GM19397 (cell line): ENCODE results near the gene SLC25A21.

Experiments used
- ATAC-seq: cut with Tn5 transposase; IDR thresholded peaks from one replicate; pipeline ENCODE4 v1.9.1; 2021; ENCODE audit warnings: mild to moderate bottlenecking, moderate library complexity; ENCODE audit not compliant: unreplicated experiment

Gene SLC25A21

GRCh38 chr14:37144729-37145363, 27.6 kb downstream of the SLC25A21 start:
- ATAC-seq, result no peak

GRCh38 chr14:37143475-37143874, 28.9 kb downstream of the SLC25A21 start:
- ATAC-seq, result no peak

GRCh38 chr14:37142835-37143401, 29.5 kb downstream of the SLC25A21 start:
- no peak for ATAC-seq

- no peak for ATAC-seq
These were observed 32.2 kb downstream of the SLC25A21 start for GRCh38 chr14:37140176-37140575.

DNA sequence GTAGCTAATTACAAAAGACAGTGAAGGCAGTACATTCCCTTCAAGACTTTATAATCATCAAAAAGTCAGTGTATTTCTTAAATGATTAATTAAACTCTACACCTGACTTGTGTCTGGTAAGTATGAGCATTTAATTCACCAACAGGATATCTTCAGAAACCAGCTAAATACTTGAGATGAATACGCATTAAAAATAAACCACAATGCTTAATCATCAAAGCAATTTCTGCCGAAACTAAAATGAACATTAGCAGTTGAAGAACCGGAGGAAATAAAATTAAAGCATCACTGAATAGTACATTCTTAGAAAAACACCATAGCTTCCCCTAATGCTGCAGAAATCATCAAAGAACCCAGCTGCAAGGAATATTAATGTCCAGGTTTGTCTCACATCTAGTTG, 32.7 kb downstream of the SLC25A21 start:
- ATAC-seq, result no peak

GRCh38 chr14:37138898-37139297, 33.5 kb downstream of the SLC25A21 start:
- ATAC-seq, result no peak

GRCh38 chr14:37133284-37133913, 39.0 kb downstream of the SLC25A21 start:
- ATAC-seq, result no peak

DNA sequence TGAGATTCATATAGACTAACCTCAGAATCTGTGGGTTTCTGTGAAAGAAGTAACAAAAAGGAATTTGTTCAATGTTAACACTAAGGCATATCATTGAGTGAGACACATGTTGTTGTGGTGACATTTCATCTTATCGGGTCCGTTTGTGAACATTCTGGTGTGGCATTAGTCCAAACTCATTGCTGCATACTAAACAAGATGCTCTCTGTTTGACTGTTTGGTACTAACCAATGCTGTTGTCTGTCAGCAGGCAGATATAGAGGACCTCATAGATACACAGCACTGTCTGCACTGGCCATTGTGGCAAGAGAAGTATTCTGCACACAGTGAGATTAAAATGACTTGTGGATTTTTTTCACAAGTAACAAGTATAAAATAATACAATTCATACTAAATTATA, 41.2 kb downstream of the SLC25A21 start:
- no peak for ATAC-seq

DNA sequence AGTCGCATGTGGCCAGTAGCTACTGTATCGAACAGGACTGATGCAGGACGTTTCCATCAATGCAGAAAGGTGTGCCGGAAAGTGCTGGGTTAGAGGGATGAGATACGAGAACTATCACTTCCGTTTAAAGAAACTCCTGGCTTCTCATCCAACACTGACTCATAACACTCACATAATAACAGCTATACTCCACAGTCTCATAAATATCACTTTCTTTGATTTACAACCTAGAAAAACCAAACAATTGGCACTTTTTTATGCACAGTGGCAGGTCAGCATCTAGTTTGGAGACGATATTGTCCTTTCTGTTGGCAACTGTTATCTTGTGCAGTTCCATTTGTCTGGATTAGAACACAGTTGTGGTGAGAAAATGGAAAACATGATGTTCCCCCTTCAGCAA, 43.4 kb downstream of the SLC25A21 start:
- no peak for ATAC-seq

DNA sequence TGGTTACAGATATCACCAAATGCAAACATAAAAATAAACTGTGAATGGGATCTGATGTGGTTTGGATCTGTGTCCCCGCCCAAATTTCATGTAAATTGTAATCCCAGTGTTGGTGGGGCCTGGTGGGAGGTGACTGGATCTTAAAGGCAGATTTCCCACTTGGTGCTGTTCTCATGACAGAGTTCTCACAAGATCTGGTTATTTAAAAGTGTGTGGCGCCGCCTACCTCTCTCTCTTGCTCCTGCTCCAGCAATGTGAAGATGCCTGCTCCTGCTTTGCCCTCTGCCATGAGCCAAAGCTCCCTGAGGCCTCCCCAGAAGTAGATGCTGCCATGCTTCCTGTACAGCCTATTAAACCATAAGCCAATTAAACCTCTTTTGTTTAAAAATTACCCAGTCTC, 47.8 kb downstream of the SLC25A21 start:
- no peak for ATAC-seq

DNA sequence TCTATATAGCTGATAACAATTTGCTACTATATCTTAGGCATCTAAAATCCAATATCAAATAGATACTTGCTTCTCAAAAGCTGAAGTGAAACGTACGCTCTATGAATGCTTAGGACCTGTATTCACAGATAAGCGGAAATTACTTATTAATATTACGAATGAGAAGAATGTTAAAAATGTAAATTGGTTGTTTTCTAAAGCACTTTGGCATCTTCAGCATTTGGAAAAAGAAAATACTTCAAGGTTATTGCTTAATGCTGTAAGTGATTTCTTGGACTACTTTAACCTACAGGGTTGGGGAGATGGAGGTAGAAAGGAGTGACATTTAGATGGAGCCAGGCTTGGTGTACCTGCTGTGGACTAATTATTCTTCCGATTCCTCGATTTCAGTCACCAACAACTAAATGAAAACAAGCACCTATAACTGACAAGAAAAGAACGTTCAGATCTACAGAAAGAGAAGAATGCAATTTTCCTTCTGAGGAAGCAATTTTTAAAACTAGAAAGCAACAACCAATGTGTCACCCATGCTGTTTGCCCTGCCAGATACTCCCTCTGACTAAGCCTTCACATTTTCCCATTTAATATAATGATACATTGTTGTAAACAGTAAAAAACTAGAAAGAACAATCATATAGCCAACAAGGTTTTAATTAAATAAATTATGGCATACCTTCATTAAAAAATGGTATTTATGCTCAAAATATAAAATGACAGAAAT, 49.3 kb downstream of the SLC25A21 start:
- ATAC-seq, result no peak

- no peak for ATAC-seq
These were observed 50.1 kb downstream of the SLC25A21 start for GRCh38 chr14:37122288-37122687.

- no peak for ATAC-seq
These were observed 53.6 kb downstream of the SLC25A21 start for GRCh38 chr14:37118673-37119366.

DNA sequence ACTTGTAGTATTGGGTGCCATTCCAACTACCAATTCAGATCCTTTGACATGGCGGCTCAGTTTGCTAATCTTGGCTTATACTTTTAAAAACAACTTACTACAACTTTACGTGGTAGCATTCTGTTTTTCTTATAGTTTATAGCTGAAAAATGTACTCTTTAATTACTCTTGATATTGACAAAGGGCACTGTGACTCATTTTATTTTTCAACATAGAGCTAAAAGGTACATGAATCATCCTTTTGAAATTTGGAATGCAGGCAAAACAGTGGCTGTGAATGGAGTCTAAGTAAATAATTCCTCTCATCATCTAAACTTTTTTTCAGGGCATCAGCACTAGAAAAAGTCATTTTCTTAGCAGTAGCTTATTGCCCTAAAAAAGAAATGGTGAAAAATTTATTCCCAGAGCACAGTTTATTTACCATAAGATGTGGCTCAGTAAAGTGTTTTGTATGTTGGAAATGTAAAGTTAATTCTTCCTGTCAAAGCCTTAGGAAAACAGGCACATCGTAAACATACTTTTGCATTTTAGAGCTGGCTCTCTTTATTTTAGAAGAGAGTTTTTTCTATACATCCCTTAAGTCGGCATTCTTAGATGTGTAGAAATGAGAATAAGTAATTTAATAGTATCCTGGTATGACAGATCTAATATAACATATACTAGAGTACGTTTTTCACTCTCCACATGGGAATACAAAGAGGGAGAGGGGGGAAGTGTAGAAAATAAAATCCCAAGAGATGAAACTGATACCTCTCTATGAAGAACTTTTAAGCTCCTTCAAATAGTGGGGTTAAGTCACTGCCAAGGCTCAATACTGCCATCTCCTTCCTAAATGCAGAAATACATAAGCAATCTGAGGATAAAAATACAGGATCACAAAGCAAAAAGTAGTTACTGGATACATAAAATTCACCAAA, 55.2 kb downstream of the SLC25A21 start:
- ATAC-seq, result no peak

GRCh38 chr14:37115406-37115805, 57.0 kb downstream of the SLC25A21 start:
- no peak for ATAC-seq

GRCh38 chr14:37114559-37114958, 57.8 kb downstream of the SLC25A21 start:
- no peak for ATAC-seq

GRCh38 chr14:37114002-37114401, 58.4 kb downstream of the SLC25A21 start:
- no peak for ATAC-seq

DNA sequence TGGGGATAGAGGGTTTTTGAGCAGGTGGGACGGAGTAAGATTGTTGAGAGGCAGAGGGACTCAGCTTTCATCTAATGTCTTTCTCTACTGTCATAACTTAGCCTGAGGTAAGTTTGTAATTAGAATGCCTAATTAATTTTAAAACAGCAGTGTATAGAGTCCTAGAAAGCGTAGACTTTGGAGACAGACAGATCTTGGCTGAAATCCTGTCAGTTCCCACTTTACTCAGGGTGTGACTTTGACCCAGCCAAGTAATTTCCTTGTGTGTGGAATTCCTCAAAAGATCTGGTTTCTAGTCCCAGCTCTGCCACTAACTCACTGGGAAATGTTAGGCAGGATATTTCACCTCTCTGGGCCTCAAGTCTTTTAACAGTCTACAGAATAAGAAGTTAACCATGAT, 74.3 kb downstream of the SLC25A21 start:
- no peak for ATAC-seq

DNA sequence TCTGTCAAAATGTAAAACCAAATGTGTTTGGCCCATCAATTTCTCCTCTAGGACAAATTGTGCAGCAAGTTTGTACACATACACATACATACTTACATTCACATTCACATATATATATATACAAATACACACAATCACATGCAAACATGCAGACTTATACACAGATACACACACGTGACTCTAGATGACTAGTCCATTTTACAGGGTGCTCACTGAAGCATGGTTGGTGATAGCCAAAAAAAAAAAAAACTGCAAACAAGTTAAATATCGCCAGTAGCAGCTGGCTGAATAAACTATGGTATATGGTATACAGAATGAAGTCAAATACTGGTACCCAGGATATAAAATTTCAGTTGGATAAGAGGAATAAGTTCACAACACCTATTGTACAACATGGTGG, 77.9 kb downstream of the SLC25A21 start:
- ATAC-seq, result no peak

- ATAC-seq, result no peak
These were observed 79.0 kb downstream of the SLC25A21 start for GRCh38 chr14:37093364-37093763.
